Natural killer cell treated with Interleukin-12 subunit alpha and Interleukin-12 subunit beta and Interleukin-15 and Interleukin-18, amount 100 ng/mL, for 72 hours (primary cell): ENCODE results near the gene SLC30A9. TPM values are rescaled to one million over a fixed set of nuclear protein-coding genes. Genes with fewer than 3 reads are reported as not detected.

ENCODE experiments used
- ATAC-seq, 2 donors: fragments of 150-1000 bp; cut with Tn5 transposase in 1 of 2; sonication (Bioruptor Pico), chemical (Tn5 transposase) in 1 of 2; 2 replicates each; pipeline ENCODE4 v1.10.0; 2021
- DNase-seq: peaks from one replicate; pipeline ENCODE4 v3.0.0; 2022; ENCODE audit warnings: low spot score
- H3K27ac Mint-ChIP-seq, 2 donors: 1 replicate in 1 of 2; 2 replicates in 1 of 2; pipeline ENCODE4 v1.8.0; 2022; ENCODE audit warnings: mixed read lengths in 2 of 2, mild to moderate bottlenecking in 1 of 2, moderate library complexity in 1 of 2
- H3K27me3 Mint-ChIP-seq, 2 donors: 1 replicate in 1 of 2; 2 replicates in 1 of 2; pipeline ENCODE4 v1.8.0; 2022; ENCODE audit warnings: mixed read lengths in 2 of 2
- H3K36me3 Mint-ChIP-seq: one replicate; pipeline ENCODE4 v1.8.0; 2022; ENCODE audit warnings: mixed read lengths
- H3K4me1 Mint-ChIP-seq, 2 donors: 1 replicate in 1 of 2; 2 replicates in 1 of 2; pipeline ENCODE4 v1.8.0; 2022; ENCODE audit warnings: low read depth in 2 of 2, mixed read lengths in 2 of 2, mild to moderate bottlenecking in 1 of 2
- H3K4me3 Mint-ChIP-seq: one replicate; pipeline ENCODE4 v1.8.0; 2022; ENCODE audit warnings: mixed read lengths
- H3K9me3 Mint-ChIP-seq: 2 replicates; pipeline ENCODE4 v1.8.0; 2022; ENCODE audit warnings: mixed read lengths
- total RNA-seq, 2 donors: library from RNA; stranded (reverse); gene quantifications; one replicate each; pipeline ENCODE4 v1.2.3, GENCODE V29; 2022

The SLC30A9 gene
- total RNA-seq, 2 donors from 2014 or later = 38.8 to 41.0 TPM

GRCh38 chr4:41982716-41983115, 7.6 kb upstream of the SLC30A9 start:
- H3K27ac Mint-ChIP-seq = no peak overlapping the region
- DNase-seq (no peak), ATAC-seq (no peak)
- no peak overlapping the region for H3K4me3 Mint-ChIP-seq
- H3K36me3 Mint-ChIP-seq = no peaks in the 10 kb centered on the region
- H3K4me1 Mint-ChIP-seq = no peaks in the 10 kb centered on the region
- no peaks in the 10 kb centered on the region for H3K9me3 Mint-ChIP-seq
- H3K27me3 Mint-ChIP-seq = peaks cover 8 to 11% of the 10 kb centered on the region in 2 donors

GRCh38 chr4:41985151-41985550, 5.2 kb upstream of the SLC30A9 start:
- peaks cover 8 to 9% of the 10 kb centered on the region in 2 donors for H3K4me1 Mint-ChIP-seq
- H3K36me3 Mint-ChIP-seq = no peaks in the 10 kb centered on the region
- DNase-seq = no peak
- no peak overlapping the region for H3K4me3 Mint-ChIP-seq
- H3K27me3 Mint-ChIP-seq = peaks cover 0 to 8% of the 10 kb centered on the region in 2 donors
- H3K27ac Mint-ChIP-seq = no peak overlapping the region
- no peaks in the 10 kb centered on the region for H3K9me3 Mint-ChIP-seq
- ATAC-seq = no peak

- ATAC-seq = peak in 1 of 2 donors; percentile 1
- Mint-ChIP-seq H3K27ac (peak overlapping the region; percentile 94 to 96), H3K27me3 (no peaks in the 10 kb centered on the region), H3K4me3 (peak overlapping the region; percentile 100), H3K9me3 (no peaks in the 10 kb centered on the region), H3K36me3 (no peaks in the 10 kb centered on the region), H3K4me1 (peaks cover 12 to 16% of the 10 kb centered on the region in 2 donors)
- DNase-seq = no peak
These were observed 351 bp upstream of the SLC30A9 start for GRCh38 chr4:41989994-41990364.

- Mint-ChIP-seq H3K27me3 (no peaks in the 10 kb centered on the region), H3K9me3 (no peaks in the 10 kb centered on the region), H3K4me1 (peaks cover 14 to 21% of the 10 kb centered on the region in 2 donors), H3K36me3 (no peaks in the 10 kb centered on the region), H3K27ac (no peak overlapping the region), H3K4me3 (peak overlapping the region; percentile 100)
- DNase-seq (no peak), ATAC-seq (no peak)
These were observed 1.8 kb downstream of the SLC30A9 start for GRCh38 chr4:41991916-41992767.

- Mint-ChIP-seq H3K27ac (no peak overlapping the region), H3K4me3 (no peak overlapping the region)
These were observed 2.9 kb downstream of the SLC30A9 start for GRCh38 chr4:41992967-41993857.

GRCh38 chr4:41994461-41994985, 4.2 kb downstream of the SLC30A9 start:
- no peak for DNase-seq
- H3K4me1 Mint-ChIP-seq = peaks cover 17 to 24% of the 10 kb centered on the region in 2 donors
- ATAC-seq = no peak
- no peak overlapping the region for H3K4me3 Mint-ChIP-seq
- no peak overlapping the region for H3K27ac Mint-ChIP-seq
- no peaks in the 10 kb centered on the region for H3K9me3 Mint-ChIP-seq
- no peaks in the 10 kb centered on the region for H3K36me3 Mint-ChIP-seq
- H3K27me3 Mint-ChIP-seq = no peaks in the 10 kb centered on the region

More at GRCh38 chr4:41992967-41993857, 2.9 kb downstream of the SLC30A9 start:
- Mint-ChIP-seq H3K27me3 (no peaks in the 10 kb centered on the region), H3K36me3 (no peaks in the 10 kb centered on the region), H3K4me1 (peaks cover 18 to 26% of the 10 kb centered on the region in 2 donors), H3K9me3 (no peaks in the 10 kb centered on the region)
- ATAC-seq (no peak), DNase-seq (no peak)

- no peak overlapping the region for H3K27ac Mint-ChIP-seq
- no peaks in the 10 kb centered on the region for H3K27me3 Mint-ChIP-seq
- DNase-seq (no peak), ATAC-seq (no peak)
- peaks cover 8% of the 10 kb centered on the region for H3K36me3 Mint-ChIP-seq
- no peak overlapping the region for H3K4me3 Mint-ChIP-seq
- H3K4me1 Mint-ChIP-seq = peaks cover 11 to 17% of the 10 kb centered on the region in 2 donors
- no peaks in the 10 kb centered on the region for H3K9me3 Mint-ChIP-seq
These were observed 7.7 kb downstream of the SLC30A9 start for GRCh38 chr4:41998019-41998418.

- H3K36me3 Mint-ChIP-seq = peaks cover 18% of the 10 kb centered on the region
- H3K27me3 Mint-ChIP-seq = no peaks in the 10 kb centered on the region
- H3K27ac Mint-ChIP-seq = no peak overlapping the region
- H3K4me1 Mint-ChIP-seq = peaks cover 18 to 26% of the 10 kb centered on the region in 2 donors
- H3K4me3 Mint-ChIP-seq = no peak overlapping the region
- ATAC-seq (no peak), DNase-seq (no peak)
- H3K9me3 Mint-ChIP-seq = no peaks in the 10 kb centered on the region
These were observed 9.0 kb downstream of the SLC30A9 start for GRCh38 chr4:41999321-41999720.

- Mint-ChIP-seq H3K27ac (no peak overlapping the region), H3K4me1 (peaks cover 27 to 29% of the 10 kb centered on the region in 2 donors), H3K27me3 (no peaks in the 10 kb centered on the region), H3K9me3 (no peaks in the 10 kb centered on the region), H3K36me3 (peaks cover 28% of the 10 kb centered on the region), H3K4me3 (no peak overlapping the region)
- ATAC-seq (no peak), DNase-seq (no peak)
These were observed 17.9 kb downstream of the SLC30A9 start for GRCh38 chr4:42008011-42008786.

- Mint-ChIP-seq H3K4me3 (no peak overlapping the region), H3K27ac (no peak overlapping the region), H3K27me3 (no peaks in the 10 kb centered on the region), H3K4me1 (peaks cover 15 to 27% of the 10 kb centered on the region in 2 donors), H3K9me3 (no peaks in the 10 kb centered on the region), H3K36me3 (no peaks in the 10 kb centered on the region)
- no peak for ATAC-seq
- DNase-seq = no peak
These were observed 25.1 kb downstream of the SLC30A9 start for GRCh38 chr4:42015438-42015837.

- DNase-seq (no peak), ATAC-seq (no peak)
- Mint-ChIP-seq H3K9me3 (no peaks in the 10 kb centered on the region), H3K27me3 (no peaks in the 10 kb centered on the region), H3K36me3 (peaks cover 11% of the 10 kb centered on the region), H3K4me3 (no peak overlapping the region), H3K4me1 (peaks cover 7 to 19% of the 10 kb centered on the region in 2 donors), H3K27ac (no peak overlapping the region)
These were observed 28.1 kb downstream of the SLC30A9 start for GRCh38 chr4:42018451-42018850.

GRCh38 chr4:42048394-42048793, 58.1 kb downstream of the SLC30A9 start:
- H3K36me3 Mint-ChIP-seq = peaks cover 38% of the 10 kb centered on the region
- DNase-seq (no peak), ATAC-seq (no peak)
- H3K4me1 Mint-ChIP-seq = no peaks in the 10 kb centered on the region
- no peak overlapping the region for H3K27ac Mint-ChIP-seq
- H3K4me3 Mint-ChIP-seq = no peak overlapping the region
- H3K27me3 Mint-ChIP-seq = no peaks in the 10 kb centered on the region
- H3K9me3 Mint-ChIP-seq = peaks cover 8% of the 10 kb centered on the region

- Mint-ChIP-seq H3K27me3 (no peaks in the 10 kb centered on the region), H3K36me3 (peaks cover 22% of the 10 kb centered on the region)
These were observed 60.4 kb downstream of the SLC30A9 start for GRCh38 chr4:42050516-42051249.

More at GRCh38 chr4:42050516-42051249, 60.4 kb downstream of the SLC30A9 start:
- Mint-ChIP-seq H3K27ac (no peak overlapping the region), H3K4me1 (no peaks in the 10 kb centered on the region), H3K4me3 (no peak overlapping the region), H3K9me3 (no peaks in the 10 kb centered on the region)
- no peak for DNase-seq
- ATAC-seq = no peak
